Activated CD8-positive, alpha-beta T cell treated with anti-CD3 and anti-CD28 coated beads for 36 hours (primary cell): ENCODE results near the gene MAP3K7CL. TPM values are rescaled to one million over a fixed set of nuclear protein-coding genes. Genes with fewer than 3 reads are reported as not detected.

Source experiments
- ATAC-seq: fragments of 200-7000 bp; cut with Tn5 transposase; one replicate; pipeline ENCODE4 v1.10.0; 2021; ENCODE audit warnings: mild to moderate bottlenecking, moderate library complexity
- CTCF ChIA-PET: fragments of 350-600 bp; sonication (Branson Sonifier 250); formaldehyde crosslinking; loops from one replicate; lab custom pipeline; 2021; ENCODE audit warnings: antibody characterized with exemption; lab: Charles Lee
- POLR2A ChIA-PET: fragments of 350-600 bp; sonication (Branson Sonifier 250); formaldehyde crosslinking; loops from one replicate; lab custom pipeline; 2021; ENCODE audit warnings: antibody characterized with exemption; lab: Charles Lee
- DNase-seq: peaks from one replicate; pipeline ENCODE4 v3.0.0-alpha.2; 2020
- H3K27ac Mint-ChIP-seq: one replicate; pipeline ENCODE4 v1.8.0; 2021; ENCODE audit warnings: mild to moderate bottlenecking, mixed read lengths
- H3K27me3 Mint-ChIP-seq: one replicate; pipeline ENCODE4 v1.8.0; 2021; ENCODE audit warnings: mixed read lengths
- H3K36me3 Mint-ChIP-seq: one replicate; pipeline ENCODE4 v1.8.0; 2021; ENCODE audit warnings: low read depth, mixed read lengths
- H3K4me1 Mint-ChIP-seq: one replicate; pipeline ENCODE4 v1.8.0; 2021; ENCODE audit warnings: low read depth, mixed read lengths
- H3K4me3 Mint-ChIP-seq: one replicate; pipeline ENCODE4 v1.8.0; 2021; ENCODE audit warnings: mild to moderate bottlenecking, moderate library complexity, mixed read lengths
- H3K9me3 Mint-ChIP-seq: one replicate; pipeline ENCODE4 v1.8.0; 2021; ENCODE audit warnings: mixed read lengths
- CTCF ChIP-seq: fragments of 200-600 bp; IDR thresholded peaks from one replicate; pipeline ENCODE4 v1.8.0; 2022; ENCODE audit warnings: antibody characterized with exemption, mild to moderate bottlenecking
- intact Hi-C: fragments of 100-400 bp; cut with micrococcal nuclease; formaldehyde crosslinking; loops from one replicate; pipeline ENCODE4 v1.10.0; 2022
- total RNA-seq, 2 experiments: library from RNA; stranded (reverse); gene quantifications; one replicate each; pipeline ENCODE4 v1.2.3, GENCODE V29; 2021

Gene MAP3K7CL
- total RNA-seq, 2 experiments from 2014 or later: 3.2 to 4.7 TPM

GRCh38 chr21:29125191-29125590 is 5.3 kb upstream of the MAP3K7CL start:
- no peak for DNase-seq
- POLR2A ChIA-PET: no interaction called here
- CTCF ChIA-PET: interaction anchor here (1.1 to 1.7 kb wide), 2 partner anchors 9 to 170 kb away, joined by 3 read pairs; no protein-coding TSS in a partner anchor
- H3K27me3 Mint-ChIP-seq: no peaks in the 10 kb centered on the region
- intact Hi-C loops: no loop called here
- no peaks in the 10 kb centered on the region for H3K9me3 Mint-ChIP-seq
- no peaks in the 10 kb centered on the region for H3K36me3 Mint-ChIP-seq
- H3K27ac Mint-ChIP-seq: no peak overlapping the region
- no peak for TF ChIP-seq CTCF
- H3K4me1 Mint-ChIP-seq: no peaks in the 10 kb centered on the region
- ATAC-seq: no peak
- no peak overlapping the region for H3K4me3 Mint-ChIP-seq

- Mint-ChIP-seq H3K36me3 (no peaks in the 10 kb centered on the region), H3K4me3 (no peak overlapping the region), H3K27ac (no peak overlapping the region), H3K27me3 (no peaks in the 10 kb centered on the region), H3K4me1 (no peaks in the 10 kb centered on the region), H3K9me3 (no peaks in the 10 kb centered on the region)
- no peak for ATAC-seq
- TF ChIP-seq CTCF: no peak
- CTCF ChIA-PET: interaction anchor here (0.9 to 1.7 kb wide), 2 partner anchors 29 to 169 kb away, joined by 3 read pairs; no protein-coding TSS in a partner anchor
- no peak for DNase-seq
- POLR2A ChIA-PET: no interaction called here
- intact Hi-C loops: no loop called here
Measured at GRCh38 chr21:29125979-29126378, 4.5 kb upstream of the MAP3K7CL start.

- no peak for DNase-seq
- intact Hi-C loops: no loop called here
- no peaks in the 10 kb centered on the region for H3K36me3 Mint-ChIP-seq
- H3K27me3 Mint-ChIP-seq: no peaks in the 10 kb centered on the region
- H3K4me1 Mint-ChIP-seq: no peaks in the 10 kb centered on the region
- ChIA-PET POLR2A (no interaction called here), CTCF (no interaction called here)
- no peak overlapping the region for H3K4me3 Mint-ChIP-seq
- H3K27ac Mint-ChIP-seq: no peak overlapping the region
- H3K9me3 Mint-ChIP-seq: no peaks in the 10 kb centered on the region
- no peak for ATAC-seq
- TF ChIP-seq CTCF: no peak
Measured at GRCh38 chr21:29133241-29133640, 2.8 kb downstream of the MAP3K7CL start.

- H3K27me3 Mint-ChIP-seq: no peaks in the 10 kb centered on the region
- ChIA-PET CTCF (no interaction called here), POLR2A (interaction anchor here (0.8 kb wide), 1 partner anchor 11 kb away, joined by 3 read pairs; no protein-coding TSS in a partner anchor)
- no peaks in the 10 kb centered on the region for H3K9me3 Mint-ChIP-seq
- ATAC-seq (no peak), DNase-seq (no peak)
- H3K36me3 Mint-ChIP-seq: no peaks in the 10 kb centered on the region
- intact Hi-C loops: no loop called here
- no peak for TF ChIP-seq CTCF
- no peaks in the 10 kb centered on the region for H3K4me1 Mint-ChIP-seq
- no peak overlapping the region for H3K4me3 Mint-ChIP-seq
- no peak overlapping the region for H3K27ac Mint-ChIP-seq
Measured at GRCh38 chr21:29133796-29134195, 3.4 kb downstream of the MAP3K7CL start.

GRCh38 chr21:29135481-29135880 is 5.0 kb downstream of the MAP3K7CL start:
- intact Hi-C loops: no loop called here
- Mint-ChIP-seq H3K9me3 (no peaks in the 10 kb centered on the region), H3K27me3 (no peaks in the 10 kb centered on the region), H3K27ac (no peak overlapping the region), H3K36me3 (no peaks in the 10 kb centered on the region), H3K4me1 (no peaks in the 10 kb centered on the region), H3K4me3 (no peak overlapping the region)
- ChIA-PET CTCF (no interaction called here), POLR2A (interaction anchor here (0.5 kb wide), 1 partner anchor 27 kb away, joined by 3 read pairs; no protein-coding TSS in a partner anchor)
- ATAC-seq (no peak), DNase-seq (no peak)
- TF ChIP-seq CTCF: no peak
